Panc1 (cell line): ENCODE data around the gene EPHB6. TPM values are rescaled to one million over a fixed set of nuclear protein-coding genes. Genes with fewer than 3 reads are reported as not detected.

Experiments used
- ATAC-seq: fragments of 200-7000 bp; cut with Tn5 transposase; 2 replicates; pipeline ENCODE4 v1.9.1; 2020; ENCODE audit warnings: mild to moderate bottlenecking, moderate library complexity
- BruUV-seq: library from RNA; stranded (reverse); fragments of 400-500 nt; replicated peaks from 2 replicates; lab custom pipeline; 2021; lab: Mats Ljungman, UMichigan
- CTCF ChIA-PET: fragments of 300-600 bp; sonication (Branson Sonifier 250); formaldehyde crosslinking; loops from one replicate; lab custom pipeline; 2022; ENCODE audit warnings: antibody characterized with exemption; lab: Charles Lee
- POLR2A ChIA-PET: fragments of 300-600 bp; sonication (Branson Sonifier 250); formaldehyde crosslinking; loops from one replicate; lab custom pipeline; 2022; ENCODE audit warnings: antibody characterized with exemption; lab: Charles Lee
- DNase-seq: peaks from one replicate; pipeline ENCODE4 v3.0.0-alpha.2; 2010; ENCODE audit warnings: low read depth, low spot score
- H3K27ac ChIP-seq: 2 replicates; pipeline ENCODE4 v1.5.1; 2011; ENCODE audit warnings: mild to moderate bottlenecking, low read length, inconsistent platforms
- H3K27me3 ChIP-seq: fragments of 200-500 bp; sonication (Bioruptor generic); 2 replicates; pipeline ENCODE4 v1.6.0; 2014; ENCODE audit warnings: low read length, inconsistent platforms; ENCODE audit not compliant: control insufficient read depth, insufficient read depth
- H3K36me3 ChIP-seq: fragments of 200-500 bp; sonication (Bioruptor generic); 2 replicates; pipeline ENCODE4 v1.5.1; 2014; ENCODE audit warnings: inconsistent platforms, mild to moderate bottlenecking, low read length, moderate library complexity; ENCODE audit not compliant: control insufficient read depth, insufficient read depth
- H3K4me1 ChIP-seq: 2 replicates; pipeline ENCODE4 v1.5.1; 2011; ENCODE audit warnings: inconsistent platforms, mild to moderate bottlenecking, low read length, moderate library complexity; ENCODE audit not compliant: control insufficient read depth, insufficient read depth
- H3K4me3 ChIP-seq, 2 experiments: 2 replicates each; pipeline ENCODE4 v1.5.1; 2011 to 2012; ENCODE audit warnings: low read depth in 2 of 2, low read length in 2 of 2, mild to moderate bottlenecking in 2 of 2, inconsistent platforms in 1 of 2, moderate library complexity in 1 of 2
- H3K9me3 ChIP-seq: fragments of 200-500 bp; sonication (Bioruptor generic); 2 replicates; pipeline ENCODE4 v1.5.1; 2014; ENCODE audit warnings: low read depth, mild to moderate bottlenecking, inconsistent platforms, low read length, moderate library complexity; ENCODE audit not compliant: control insufficient read depth, insufficient read depth
- POLR2AphosphoS5 ChIP-seq: IDR thresholded peaks from 2 replicates; pipeline ENCODE4 v1.6.1; 2012; ENCODE audit warnings: mild to moderate bottlenecking, low read depth, low read length, moderate library complexity
- REST ChIP-seq, 2 experiments: IDR thresholded peaks; 2 replicates each; pipeline ENCODE4 v1.6.1; 2011 to 2012; ENCODE audit warnings: low read depth in 2 of 2, control low read depth in 1 of 2, low read length in 1 of 2, mild to moderate bottlenecking in 1 of 2, moderate library complexity in 1 of 2; ENCODE audit not compliant: insufficient read depth in 1 of 2
- SIN3A ChIP-seq: IDR thresholded peaks from 2 replicates; pipeline ENCODE4 v1.6.1; 2012; ENCODE audit warnings: low read depth, mild to moderate bottlenecking, low read length, moderate library complexity, borderline replicate concordance; ENCODE audit not compliant: insufficient read depth
- TCF7L2 ChIP-seq: IDR thresholded peaks from 2 replicates; pipeline ENCODE4 v1.6.1; 2011; ENCODE audit warnings: mild to moderate bottlenecking, low read depth, low read length, inconsistent platforms
- in situ Hi-C: cut with HindIII; loops from 2 replicates; pipeline ENCODE4 v1.10.0; 2016; ENCODE audit warnings: low sequenced_read_pairs, low pct_unique_long_range_greater_than_20kb
- intact Hi-C: fragments of 100-400 bp; cut with micrococcal nuclease; formaldehyde crosslinking; loops from one replicate; pipeline ENCODE4 v1.10.0; 2022; ENCODE audit not compliant: unreplicated experiment
- total RNA-seq: library from RNA; stranded (reverse); gene quantifications from one replicate; pipeline ENCODE4 v1.2.1, GENCODE V29; 2021; ENCODE audit not compliant: unreplicated experiment
- TF ChIP-seq, protein P1 (sequence below): fragments of 450-650 bp; IDR thresholded peaks from 2 replicates; pipeline ENCODE4 v1.5.1; 2017; ENCODE audit warnings: mild to moderate bottlenecking

The EPHB6 gene
- total RNA-seq, 1 experiment from 2014 or later, result 0.54 TPM

DNA sequence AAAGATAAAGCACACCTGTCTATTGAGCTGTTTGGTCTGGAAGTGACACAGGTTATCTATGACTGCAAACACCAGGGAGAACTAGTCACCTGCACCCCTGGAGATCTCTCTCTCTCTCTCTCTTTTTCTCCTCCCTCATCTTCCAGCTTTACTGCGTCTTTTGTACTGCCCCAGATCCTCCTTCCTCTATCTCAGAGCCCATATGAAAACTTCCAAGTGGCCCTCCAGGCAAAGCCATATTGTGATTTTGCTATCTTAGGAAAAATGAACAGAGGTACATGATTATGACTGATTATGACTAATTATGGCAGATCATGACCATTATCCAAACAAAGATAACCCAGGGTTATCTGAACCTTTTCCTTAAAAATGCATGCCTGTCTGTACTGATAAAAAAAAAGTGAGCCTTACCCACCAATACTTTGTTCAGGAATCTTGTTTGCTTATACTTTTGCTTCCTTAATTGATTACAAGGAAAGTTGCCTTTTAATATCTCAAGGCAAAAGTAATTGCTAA, 12.6 kb upstream of the EPHB6 start:
- Histone ChIP-seq H3K27ac (no peak overlapping the region), H3K27me3 (peaks cover 2% of the 10 kb centered on the region; the same call in 1 of the 2 replicates), H3K36me3 (no peaks in the 10 kb centered on the region), H3K4me1 (no peaks in the 10 kb centered on the region), H3K9me3 (no peaks in the 10 kb centered on the region), H3K4me3 (no peak overlapping the region)
- TF ChIP-seq SIN3A (no peak), TCF7L2 (no peak), REST (IDR thresholded peaks at IDR 0.05; ENCODE audit: insufficient read depth in 1 of 2, low read depth in 2 of 2, low read length in 1 of 2) (no peak), POLR2AphosphoS5 (no peak)
- TF ChIP-seq, protein P1, sequence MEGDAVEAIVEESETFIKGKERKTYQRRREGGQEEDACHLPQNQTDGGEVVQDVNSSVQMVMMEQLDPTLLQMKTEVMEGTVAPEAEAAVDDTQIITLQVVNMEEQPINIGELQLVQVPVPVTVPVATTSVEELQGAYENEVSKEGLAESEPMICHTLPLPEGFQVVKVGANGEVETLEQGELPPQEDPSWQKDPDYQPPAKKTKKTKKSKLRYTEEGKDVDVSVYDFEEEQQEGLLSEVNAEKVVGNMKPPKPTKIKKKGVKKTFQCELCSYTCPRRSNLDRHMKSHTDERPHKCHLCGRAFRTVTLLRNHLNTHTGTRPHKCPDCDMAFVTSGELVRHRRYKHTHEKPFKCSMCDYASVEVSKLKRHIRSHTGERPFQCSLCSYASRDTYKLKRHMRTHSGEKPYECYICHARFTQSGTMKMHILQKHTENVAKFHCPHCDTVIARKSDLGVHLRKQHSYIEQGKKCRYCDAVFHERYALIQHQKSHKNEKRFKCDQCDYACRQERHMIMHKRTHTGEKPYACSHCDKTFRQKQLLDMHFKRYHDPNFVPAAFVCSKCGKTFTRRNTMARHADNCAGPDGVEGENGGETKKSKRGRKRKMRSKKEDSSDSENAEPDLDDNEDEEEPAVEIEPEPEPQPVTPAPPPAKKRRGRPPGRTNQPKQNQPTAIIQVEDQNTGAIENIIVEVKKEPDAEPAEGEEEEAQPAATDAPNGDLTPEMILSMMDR, result no peak
- intact Hi-C loops (no loop called here), in situ Hi-C loops (no loop called here)
- ChIA-PET POLR2A (no interaction called here), CTCF (interaction anchor here (0.7 kb wide), 1 partner anchor 227 kb away, joined by 4 read pairs; no protein-coding TSS in a partner anchor)
- DNase-seq (no peak), ATAC-seq (no peak)
- BruUV-seq, result no TSS peak

DNA sequence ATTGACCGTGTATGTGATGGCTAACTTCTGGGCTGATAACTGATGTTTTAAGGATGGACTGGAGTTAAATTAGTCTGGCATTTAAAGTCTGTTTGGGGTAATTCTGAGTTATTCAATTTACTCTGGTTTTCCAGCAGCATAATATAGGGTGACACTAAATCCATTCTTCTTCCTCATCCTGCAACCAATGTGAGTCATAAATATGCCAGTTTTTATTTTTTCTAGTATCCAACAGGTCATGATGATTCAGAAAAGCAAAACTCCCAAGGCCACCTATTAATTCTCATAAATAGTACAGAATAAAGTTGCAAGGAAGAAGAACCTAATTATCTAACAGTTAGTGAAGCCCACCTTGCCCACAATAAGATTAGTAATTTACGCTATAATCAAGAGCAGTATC, 7.5 kb upstream of the EPHB6 start:
- no TSS peak for BruUV-seq
- no peak overlapping the region for H3K27ac ChIP-seq
- intact Hi-C loops (no loop called here), in situ Hi-C loops (no loop called here)
- DNase-seq (no peak), ATAC-seq (no peak)
- TF ChIP-seq, protein P1, result no peak
- no peak for TF ChIP-seq REST (IDR thresholded peaks at IDR 0.05; ENCODE audit: insufficient read depth in 1 of 2, low read depth in 2 of 2, low read length in 1 of 2)
- no peak for TF ChIP-seq TCF7L2
- TF ChIP-seq SIN3A, result no peak
- TF ChIP-seq POLR2AphosphoS5, result no peak
- CTCF ChIA-PET, result no interaction called here
- H3K9me3 ChIP-seq, result no peaks in the 10 kb centered on the region
- no peaks in the 10 kb centered on the region; the same call in 1 of the 2 replicates for H3K36me3 ChIP-seq
- H3K4me1 ChIP-seq, result no peaks in the 10 kb centered on the region
- POLR2A ChIA-PET, result no interaction called here
- peaks cover 18% of the 10 kb centered on the region for H3K27me3 ChIP-seq
- no peak overlapping the region for H3K4me3 ChIP-seq
